Muscle layer of duodenum (tissue), 2 donors: ENCODE data around the gene NOL7.

Experiments used
- H3K27ac ChIP-seq: one replicate; pipeline ENCODE4 v1.7.0; 2013; ENCODE audit warnings: mild to moderate bottlenecking, low read length
- H3K27me3 ChIP-seq: one replicate; pipeline ENCODE4 v1.7.0; 2013; ENCODE audit warnings: low read depth, mild to moderate bottlenecking, control low read depth, low read length
- H3K36me3 ChIP-seq, 2 donors: one replicate each; pipeline ENCODE4 v1.7.0; 2013; ENCODE audit warnings: low read length in 2 of 2, control low read depth in 1 of 2, mild to moderate bottlenecking in 1 of 2; ENCODE audit not compliant: insufficient read depth in 2 of 2, control insufficient read depth in 1 of 2
- H3K4me1 ChIP-seq, 2 donors: one replicate each; pipeline ENCODE4 v1.7.0; 2013; ENCODE audit warnings: low read length in 2 of 2, mild to moderate bottlenecking in 2 of 2, control low read depth in 1 of 2, moderate library complexity in 1 of 2; ENCODE audit not compliant: insufficient read depth in 2 of 2, control insufficient read depth in 1 of 2
- H3K4me3 ChIP-seq, 2 donors: one replicate each; pipeline ENCODE4 v1.7.0; 2013; ENCODE audit warnings: low read length in 2 of 2, low read depth in 1 of 2, mild to moderate bottlenecking in 1 of 2
- H3K9me3 ChIP-seq, 2 donors: one replicate each; pipeline ENCODE4 v1.7.0; 2013; ENCODE audit warnings: low read length in 2 of 2, control low read depth in 1 of 2, mild to moderate bottlenecking in 1 of 2; ENCODE audit not compliant: control insufficient read depth in 1 of 2
- donor health status: healthy.

NOL7 gene

DNA sequence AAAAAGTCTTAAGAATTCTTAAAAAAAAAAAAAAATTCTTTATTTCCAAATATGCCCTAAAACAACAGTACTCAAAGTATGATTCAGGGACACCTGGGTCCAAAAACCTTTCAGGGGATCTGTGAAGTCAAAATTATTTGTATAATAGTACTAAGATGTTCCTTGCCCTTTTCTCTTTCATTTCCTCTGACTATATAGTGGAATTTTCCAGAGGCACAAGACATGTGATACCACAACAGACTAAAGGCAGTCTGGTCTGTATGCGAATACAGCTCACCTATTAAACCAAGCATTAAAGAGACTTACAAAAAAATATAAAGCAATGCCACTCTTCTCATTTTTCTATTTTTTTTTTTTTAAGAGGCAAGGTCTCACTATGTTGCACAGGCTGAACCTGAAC, 15.4 kb downstream of the NOL7 start:
- Histone ChIP-seq H3K9me3 (no peaks in the 10 kb centered on the region), H3K36me3 (peaks cover 26 to 39% of the 10 kb centered on the region in 2 donors), H3K27me3 (no peaks in the 10 kb centered on the region), H3K27ac (no peak overlapping the region), H3K4me1 (no peaks in the 10 kb centered on the region), H3K4me3 (no peak overlapping the region)

DNA sequence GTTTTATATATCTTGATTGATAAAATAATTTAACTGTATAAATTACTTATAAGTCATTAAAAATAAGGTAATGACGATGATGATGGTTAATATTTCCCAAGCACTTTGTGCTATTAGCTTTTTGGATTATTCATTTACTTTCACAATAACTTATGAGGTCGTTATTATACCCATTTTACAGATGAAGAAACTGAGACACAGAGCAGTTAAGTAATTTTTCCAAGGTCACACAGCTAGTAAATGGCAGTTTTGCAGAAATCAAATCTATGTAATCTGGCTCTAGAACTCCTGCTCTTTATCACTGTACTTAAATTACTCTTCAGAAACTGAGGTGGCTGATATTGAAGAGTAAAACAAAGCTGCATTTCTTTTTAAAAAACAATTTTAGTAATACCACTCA, 18.2 kb downstream of the NOL7 start:
- peaks cover 31 to 35% of the 10 kb centered on the region in 2 donors for H3K36me3 ChIP-seq
- H3K4me1 ChIP-seq: no peaks in the 10 kb centered on the region
- H3K27me3 ChIP-seq: no peaks in the 10 kb centered on the region
- H3K4me3 ChIP-seq: no peak overlapping the region
- no peaks in the 10 kb centered on the region for H3K9me3 ChIP-seq
- no peak overlapping the region for H3K27ac ChIP-seq

DNA sequence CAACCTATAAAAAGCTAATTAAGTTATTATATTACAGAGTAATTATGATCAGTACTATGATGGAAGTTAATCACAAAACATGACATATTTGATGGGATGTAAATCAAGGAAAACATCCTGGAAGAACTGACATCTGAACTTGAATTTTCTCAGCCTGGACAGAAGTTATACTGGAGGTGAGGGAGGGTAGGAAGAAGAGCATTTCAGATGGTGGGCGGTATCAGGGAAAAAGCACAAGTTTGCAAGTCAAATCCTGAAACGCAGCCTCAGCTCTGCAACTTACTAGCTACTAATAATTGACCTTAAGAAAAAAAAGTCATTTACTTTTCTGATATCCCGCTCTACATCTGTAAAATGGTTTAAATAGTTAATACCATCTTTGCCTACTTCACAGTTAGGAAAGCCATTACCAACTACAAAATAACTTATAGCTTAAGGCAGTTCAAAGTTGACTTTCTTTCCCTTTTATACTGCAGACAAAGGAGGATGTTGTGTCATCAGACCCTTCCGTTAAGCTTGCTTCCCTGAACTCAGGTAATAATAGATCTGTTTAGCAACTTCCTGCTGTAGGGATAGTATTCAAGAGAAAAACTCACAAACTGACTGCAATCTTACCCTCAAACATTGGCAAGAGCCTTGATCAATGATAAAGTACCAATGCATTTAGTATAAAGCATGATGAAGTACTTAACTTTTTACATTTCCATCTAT, 21.0 kb downstream of the NOL7 start:
- Histone ChIP-seq H3K27me3 (no peaks in the 10 kb centered on the region), H3K9me3 (no peaks in the 10 kb centered on the region), H3K36me3 (peaks cover 31% of the 10 kb centered on the region in 2 donors), H3K27ac (no peak overlapping the region), H3K4me1 (no peaks in the 10 kb centered on the region), H3K4me3 (no peak overlapping the region)

DNA sequence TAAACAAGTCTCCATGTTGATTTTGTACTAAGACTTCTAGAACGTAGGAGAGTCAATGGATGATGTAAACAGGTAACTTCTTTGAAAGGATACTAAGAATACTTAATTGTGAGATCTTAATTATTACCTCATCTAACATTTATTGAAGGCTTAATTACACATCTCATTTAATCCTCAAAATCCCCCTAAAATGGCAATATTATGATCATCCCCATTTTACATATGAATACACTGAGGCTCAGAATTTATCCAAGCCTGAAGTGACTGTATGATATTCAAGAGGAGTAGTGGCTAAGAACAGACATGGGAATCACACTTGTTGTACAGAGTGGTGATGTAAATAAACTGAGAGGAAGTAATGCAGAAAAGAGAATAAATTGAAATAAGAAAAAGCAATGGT, 22.9 kb downstream of the NOL7 start:
- peaks cover 23 to 26% of the 10 kb centered on the region in 2 donors for H3K36me3 ChIP-seq
- H3K27me3 ChIP-seq: no peaks in the 10 kb centered on the region
- H3K27ac ChIP-seq: no peak overlapping the region
- no peaks in the 10 kb centered on the region for H3K4me1 ChIP-seq
- H3K9me3 ChIP-seq: no peaks in the 10 kb centered on the region
- H3K4me3 ChIP-seq: no peak overlapping the region

- H3K36me3 ChIP-seq: peaks cover 27 to 31% of the 10 kb centered on the region in 2 donors
- H3K27ac ChIP-seq: no peak overlapping the region
- no peaks in the 10 kb centered on the region for H3K27me3 ChIP-seq
- no peaks in the 10 kb centered on the region for H3K4me1 ChIP-seq
- no peaks in the 10 kb centered on the region for H3K9me3 ChIP-seq
- no peak overlapping the region for H3K4me3 ChIP-seq
Measured at GRCh38 chr6:13638626-13639025, 23.5 kb downstream of the NOL7 start.

- no peaks in the 10 kb centered on the region for H3K4me1 ChIP-seq
- no peaks in the 10 kb centered on the region for H3K9me3 ChIP-seq
- H3K4me3 ChIP-seq: no peak overlapping the region
- peaks cover 22 to 29% of the 10 kb centered on the region in 2 donors for H3K36me3 ChIP-seq
- H3K27ac ChIP-seq: no peak overlapping the region
- H3K27me3 ChIP-seq: no peaks in the 10 kb centered on the region
Measured at GRCh38 chr6:13641315-13641714, 26.2 kb downstream of the NOL7 start.

- Histone ChIP-seq H3K4me3 (no peak overlapping the region), H3K36me3 (peaks cover 13 to 20% of the 10 kb centered on the region in 2 donors), H3K27ac (no peak overlapping the region), H3K4me1 (no peaks in the 10 kb centered on the region), H3K9me3 (no peaks in the 10 kb centered on the region), H3K27me3 (no peaks in the 10 kb centered on the region)
Measured at GRCh38 chr6:13643125-13643524, 28.0 kb downstream of the NOL7 start.

DNA sequence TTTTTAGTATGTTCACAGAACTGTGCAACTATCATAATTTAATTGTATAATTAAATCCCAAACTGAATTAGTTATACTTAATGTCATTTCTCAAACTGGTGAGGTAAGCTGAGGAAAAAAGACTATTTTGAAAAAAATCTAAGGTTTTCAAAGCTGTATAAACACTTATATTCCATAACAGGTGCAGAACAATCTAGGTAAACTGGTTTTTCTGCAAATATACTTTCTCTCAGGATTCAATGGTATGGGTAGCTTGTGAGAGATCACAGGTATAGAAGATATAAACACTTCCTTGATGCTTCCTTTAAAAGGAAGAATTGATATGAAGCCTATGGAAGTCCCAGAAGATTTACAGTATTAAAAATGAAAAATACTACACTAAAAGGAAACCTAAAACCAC, 33.7 kb downstream of the NOL7 start:
- Histone ChIP-seq H3K27ac (no peak overlapping the region), H3K4me3 (no peak overlapping the region), H3K36me3 (no peaks in the 10 kb centered on the region), H3K27me3 (no peaks in the 10 kb centered on the region), H3K9me3 (no peaks in the 10 kb centered on the region), H3K4me1 (no peaks in the 10 kb centered on the region)

DNA sequence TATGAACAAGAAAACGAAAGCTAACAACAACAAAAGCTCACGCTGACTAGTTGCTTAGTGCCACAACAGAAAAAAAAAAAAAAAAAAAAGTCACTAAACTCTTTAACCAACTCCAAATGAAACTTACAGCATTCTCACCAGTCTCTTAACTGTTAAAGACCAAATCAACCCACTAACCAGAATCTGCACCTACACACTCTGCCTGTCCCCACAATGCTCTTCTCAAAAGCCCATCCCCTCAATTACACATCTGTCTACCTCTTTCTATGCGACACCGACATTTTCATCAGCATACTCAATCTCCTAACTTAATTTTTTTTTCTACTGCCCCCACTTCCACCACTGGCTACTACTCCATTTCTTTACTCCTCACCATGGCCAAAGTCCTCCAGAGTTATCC, 34.3 kb downstream of the NOL7 start:
- Histone ChIP-seq H3K4me3 (no peak overlapping the region), H3K9me3 (no peaks in the 10 kb centered on the region), H3K36me3 (no peaks in the 10 kb centered on the region), H3K4me1 (no peaks in the 10 kb centered on the region), H3K27me3 (no peaks in the 10 kb centered on the region), H3K27ac (no peak overlapping the region)

DNA sequence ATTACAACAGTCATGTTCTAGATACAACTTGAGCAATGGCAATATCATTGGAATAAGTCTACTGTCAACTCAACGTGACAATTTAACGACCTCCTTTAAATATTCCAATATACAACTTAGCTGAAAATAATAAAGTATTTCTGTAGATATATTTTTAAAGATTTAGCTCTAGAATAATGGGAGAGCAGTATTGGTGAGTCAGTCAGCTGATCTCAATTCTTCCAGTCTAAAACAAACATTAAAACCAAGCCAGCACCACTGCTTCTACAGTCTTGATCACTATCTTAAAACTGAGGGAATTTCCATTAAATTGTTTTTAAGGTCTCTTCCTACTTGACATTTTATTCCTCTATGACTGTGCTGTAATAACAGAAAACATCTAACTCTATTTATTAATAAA, 38.2 kb downstream of the NOL7 start:
- H3K36me3 ChIP-seq: peaks cover 0 to 5% of the 10 kb centered on the region in 2 donors
- no peaks in the 10 kb centered on the region for H3K27me3 ChIP-seq
- no peak overlapping the region for H3K4me3 ChIP-seq
- no peaks in the 10 kb centered on the region for H3K4me1 ChIP-seq
- no peak overlapping the region for H3K27ac ChIP-seq
- H3K9me3 ChIP-seq: no peaks in the 10 kb centered on the region

DNA sequence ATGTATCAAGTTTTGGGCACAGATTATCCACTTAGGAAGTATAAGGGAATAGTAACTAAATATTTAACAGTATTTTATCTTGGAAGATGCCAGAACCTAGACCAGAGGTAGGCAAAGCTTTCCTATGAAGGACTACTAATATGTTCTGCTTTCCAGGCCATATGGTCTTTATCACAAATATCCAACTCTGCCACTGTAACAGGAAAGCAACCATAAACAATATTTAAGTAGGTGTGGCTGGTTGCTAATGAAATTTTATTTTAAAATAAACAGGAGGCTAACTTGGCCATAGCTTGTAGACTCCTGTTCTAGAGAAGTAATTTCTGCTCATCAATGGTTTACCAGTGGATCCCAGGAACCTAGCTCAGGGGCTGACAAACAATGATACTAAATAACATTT, 39.4 kb downstream of the NOL7 start:
- Histone ChIP-seq H3K4me1 (peaks cover 0 to 10% of the 10 kb centered on the region in 2 donors), H3K9me3 (no peaks in the 10 kb centered on the region), H3K4me3 (no peak overlapping the region), H3K27ac (no peak overlapping the region), H3K27me3 (no peaks in the 10 kb centered on the region), H3K36me3 (peaks cover 0 to 5% of the 10 kb centered on the region in 2 donors)

DNA sequence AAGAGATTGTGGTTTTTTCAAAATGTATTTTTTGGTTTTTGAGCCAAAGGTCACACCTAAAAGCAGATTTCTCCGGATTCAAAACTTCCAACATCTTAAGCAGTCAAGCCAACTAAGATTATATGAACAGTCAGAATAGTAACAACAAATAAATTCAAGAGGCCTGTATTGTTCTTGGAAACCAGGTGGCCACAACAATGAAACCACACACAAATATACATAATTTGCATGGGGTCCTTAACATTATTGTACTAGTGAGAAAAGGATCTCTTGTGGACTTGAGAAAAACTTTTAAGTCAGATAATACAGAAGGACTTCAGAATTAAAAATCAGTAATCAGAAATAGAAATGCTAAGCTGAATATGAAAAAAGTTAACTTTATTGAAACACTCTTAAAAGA, 40.6 kb downstream of the NOL7 start:
- no peaks in the 10 kb centered on the region for H3K27me3 ChIP-seq
- H3K36me3 ChIP-seq: peaks cover 0 to 5% of the 10 kb centered on the region in 2 donors
- peaks cover 0 to 19% of the 10 kb centered on the region in 2 donors for H3K4me1 ChIP-seq
- no peaks in the 10 kb centered on the region for H3K9me3 ChIP-seq
- H3K4me3 ChIP-seq: no peak overlapping the region
- H3K27ac ChIP-seq: no peak overlapping the region
